ENCODE measurements around the gene SUN3.

Gene SUN3

DNA sequence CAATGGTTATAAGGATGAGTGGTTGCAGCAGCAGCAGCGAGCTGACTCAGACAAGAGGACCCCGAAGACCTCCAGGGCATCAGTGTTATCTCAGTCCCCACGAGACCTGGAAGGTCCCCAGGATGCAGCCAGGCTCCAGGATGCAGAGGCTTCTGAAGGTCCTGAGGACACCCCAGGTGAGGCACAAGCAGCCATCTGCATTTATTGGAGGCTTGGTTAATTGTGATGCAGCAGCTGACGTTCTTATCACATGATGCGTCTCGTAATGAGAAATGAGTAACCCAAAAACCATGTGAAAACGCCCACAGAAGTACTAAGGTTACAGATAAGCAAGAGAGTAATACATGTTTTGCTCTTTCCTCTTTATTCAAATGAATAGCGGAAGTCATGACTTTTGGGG is 23.8 kb upstream of the SUN3 start:
- no peak for TF ChIP-seq SPI1 (IDR thresholded peaks at IDR 0.05; ENCODE audit: low read depth, low read length)
- no peak for TF ChIP-seq PAX5 (IDR thresholded peaks at IDR 0.05; ENCODE audit: insufficient read depth, low read length, severe bottlenecking)
- TF ChIP-seq TAF1 (IDR thresholded peaks at IDR 0.05; ENCODE audit: low read depth, low read length), result no peak
- no peak for TF ChIP-seq POLR2AphosphoS5 (IDR thresholded peaks at IDR 0.05; ENCODE audit: low read depth, low read length)
- no peak for TF ChIP-seq POLR2A (IDR thresholded peaks at IDR 0.05; ENCODE audit: low read depth, low read length)
- no peak for TF ChIP-seq POU2F2 (IDR thresholded peaks at IDR 0.05; ENCODE audit: low read depth, low read length)
- no peak for FAIRE-seq
- DNase-seq (ENCODE audit: insufficient read length, low spot score), result no peak

DNA sequence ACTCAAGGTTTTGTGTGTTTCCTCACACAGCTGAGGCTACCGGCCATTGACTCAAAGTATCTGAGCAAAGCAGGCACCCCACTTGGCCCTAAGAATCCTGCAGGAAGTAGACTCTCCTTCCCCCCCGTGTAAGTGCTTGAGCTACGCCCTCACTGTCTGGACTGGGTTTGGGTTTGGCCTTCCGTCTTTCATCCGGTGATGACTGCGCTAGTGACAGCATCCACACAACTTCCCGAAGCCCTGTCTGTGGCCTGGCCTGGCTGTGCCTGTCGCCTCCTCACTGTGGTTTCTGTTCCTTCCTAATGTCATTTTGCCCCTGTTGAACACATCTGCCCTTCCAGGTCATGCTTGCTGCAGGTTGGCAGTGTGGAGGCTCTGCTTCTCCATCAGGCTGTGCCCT is 20.9 kb upstream of the SUN3 start:
- no peak for DNase-seq (ENCODE audit: insufficient read length, low spot score)
- no peak for FAIRE-seq
- TF ChIP-seq POLR2AphosphoS5 (IDR thresholded peaks at IDR 0.05; ENCODE audit: low read depth, low read length) (no peak), SPI1 (IDR thresholded peaks at IDR 0.05; ENCODE audit: low read depth, low read length) (no peak), PAX5 (IDR thresholded peaks at IDR 0.05; ENCODE audit: insufficient read depth, low read length, severe bottlenecking) (no peak), POU2F2 (IDR thresholded peaks at IDR 0.05; ENCODE audit: low read depth, low read length) (no peak), POLR2A (IDR thresholded peaks at IDR 0.05; ENCODE audit: low read depth, low read length) (no peak), TAF1 (IDR thresholded peaks at IDR 0.05; ENCODE audit: low read depth, low read length) (no peak)

DNA sequence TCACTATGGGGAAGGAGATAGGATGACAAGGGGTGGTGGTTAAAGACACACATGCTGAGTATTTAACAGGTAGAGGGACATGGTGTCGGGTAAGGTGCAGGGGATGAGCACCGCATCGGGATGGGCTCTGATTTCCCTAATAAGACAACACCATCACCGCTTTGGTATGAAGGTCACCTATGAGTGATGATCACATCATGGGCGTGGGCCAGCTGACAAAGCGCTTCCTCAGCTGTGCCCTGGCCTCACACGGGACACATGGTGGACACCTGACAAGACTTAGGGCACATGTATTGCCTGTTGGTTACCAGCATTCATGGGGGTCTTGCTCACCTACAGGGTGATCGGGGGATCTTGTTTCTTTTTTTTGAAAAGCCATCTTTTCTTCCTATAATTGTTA is 19.2 kb upstream of the SUN3 start:
- FAIRE-seq, result no peak
- DNase-seq (ENCODE audit: insufficient read length, low spot score), result no peak
- TF ChIP-seq TAF1 (IDR thresholded peaks at IDR 0.05; ENCODE audit: low read depth, low read length) (no peak), PAX5 (IDR thresholded peaks at IDR 0.05; ENCODE audit: insufficient read depth, low read length, severe bottlenecking) (no peak), POU2F2 (IDR thresholded peaks at IDR 0.05; ENCODE audit: low read depth, low read length) (no peak), SPI1 (IDR thresholded peaks at IDR 0.05; ENCODE audit: low read depth, low read length) (no peak), POLR2AphosphoS5 (IDR thresholded peaks at IDR 0.05; ENCODE audit: low read depth, low read length) (no peak), POLR2A (IDR thresholded peaks at IDR 0.05; ENCODE audit: low read depth, low read length) (no peak)

DNA sequence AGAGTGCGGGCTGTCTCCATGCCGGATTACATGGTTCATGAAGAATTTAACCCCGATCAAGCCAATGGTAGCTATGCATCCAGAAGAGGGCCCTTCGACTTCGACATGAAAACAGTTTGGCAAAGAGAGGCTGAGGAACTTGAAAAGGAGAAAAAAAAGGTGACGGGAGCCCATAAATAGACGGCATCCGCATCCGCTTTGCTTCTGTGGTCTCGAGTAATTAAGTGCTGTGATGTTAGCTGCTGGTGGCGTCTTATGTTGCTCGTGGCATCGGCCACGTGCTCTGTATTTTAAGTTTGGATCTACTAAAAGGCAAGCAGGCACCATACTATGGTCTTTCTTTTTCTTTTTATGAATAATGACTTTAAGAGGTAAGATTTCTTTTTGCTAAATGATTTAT is 17.6 kb upstream of the SUN3 start:
- FAIRE-seq, result no peak
- no peak for DNase-seq (ENCODE audit: insufficient read length, low spot score)
- TF ChIP-seq POLR2AphosphoS5 (IDR thresholded peaks at IDR 0.05; ENCODE audit: low read depth, low read length) (no peak), SPI1 (IDR thresholded peaks at IDR 0.05; ENCODE audit: low read depth, low read length) (no peak), TAF1 (IDR thresholded peaks at IDR 0.05; ENCODE audit: low read depth, low read length) (no peak), PAX5 (IDR thresholded peaks at IDR 0.05; ENCODE audit: insufficient read depth, low read length, severe bottlenecking) (no peak), POLR2A (IDR thresholded peaks at IDR 0.05; ENCODE audit: low read depth, low read length) (no peak), POU2F2 (IDR thresholded peaks at IDR 0.05; ENCODE audit: low read depth, low read length) (no peak)

DNA sequence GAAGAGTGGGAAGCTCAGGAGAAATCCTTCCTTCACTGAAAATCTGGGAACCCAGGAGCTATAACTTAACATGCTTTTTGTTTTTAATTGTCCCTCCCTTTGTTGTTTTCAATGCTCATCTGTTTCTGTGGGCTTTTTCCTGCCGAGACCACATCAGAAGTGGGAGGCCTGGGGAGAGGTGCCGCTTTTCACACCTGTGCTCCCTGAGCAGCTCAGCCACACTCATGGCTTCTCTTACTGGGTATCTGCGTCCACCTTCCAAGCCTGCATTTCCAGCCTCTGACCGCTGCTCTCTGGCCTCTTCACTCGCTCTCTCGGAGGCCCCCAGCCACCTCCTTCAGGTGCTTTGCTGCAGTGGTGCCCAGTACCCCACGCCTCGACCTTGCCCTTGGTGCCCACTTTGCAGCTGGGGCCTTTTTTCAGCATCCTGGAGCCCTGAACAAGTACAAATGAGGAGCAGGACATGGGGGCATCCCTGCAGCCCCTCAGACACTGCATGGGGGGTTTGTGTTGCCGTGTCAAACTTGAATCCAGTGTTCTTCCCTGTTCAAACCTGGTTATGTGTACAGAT is 16.4 kb upstream of the SUN3 start:
- FAIRE-seq, result no peak
- TF ChIP-seq PAX5 (IDR thresholded peaks at IDR 0.05; ENCODE audit: insufficient read depth, low read length, severe bottlenecking) (no peak), SPI1 (IDR thresholded peaks at IDR 0.05; ENCODE audit: low read depth, low read length) (no peak), POLR2AphosphoS5 (IDR thresholded peaks at IDR 0.05; ENCODE audit: low read depth, low read length) (no peak), POLR2A (IDR thresholded peaks at IDR 0.05; ENCODE audit: low read depth, low read length) (no peak), TAF1 (IDR thresholded peaks at IDR 0.05; ENCODE audit: low read depth, low read length) (no peak), POU2F2 (IDR thresholded peaks at IDR 0.05; ENCODE audit: low read depth, low read length) (no peak)
- DNase-seq (ENCODE audit: insufficient read length, low spot score), result no peak

DNA sequence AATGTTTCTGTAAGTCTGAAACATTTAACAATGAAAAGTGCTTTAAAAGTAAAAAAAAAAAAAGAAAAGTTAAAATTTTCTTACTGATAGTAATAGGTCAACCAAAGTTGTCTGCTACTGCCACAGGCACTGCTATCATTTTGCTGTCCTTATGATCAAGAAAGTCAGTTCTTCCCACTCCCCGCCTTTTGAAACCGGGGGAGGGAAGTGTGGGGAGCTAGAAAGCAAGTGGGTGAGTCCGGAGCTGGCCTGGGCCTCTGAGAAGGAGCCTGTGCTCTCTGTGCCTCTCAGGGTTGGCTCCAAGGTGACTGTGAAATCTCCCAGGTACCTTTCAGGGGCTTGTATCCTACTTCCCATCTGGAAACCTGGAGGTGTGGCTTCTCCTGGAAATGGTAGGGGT is 13.7 kb upstream of the SUN3 start:
- TF ChIP-seq SPI1 (IDR thresholded peaks at IDR 0.05; ENCODE audit: low read depth, low read length) (no peak), POLR2AphosphoS5 (IDR thresholded peaks at IDR 0.05; ENCODE audit: low read depth, low read length) (no peak), PAX5 (IDR thresholded peaks at IDR 0.05; ENCODE audit: insufficient read depth, low read length, severe bottlenecking) (no peak), POU2F2 (IDR thresholded peaks at IDR 0.05; ENCODE audit: low read depth, low read length) (no peak), TAF1 (IDR thresholded peaks at IDR 0.05; ENCODE audit: low read depth, low read length) (no peak), POLR2A (IDR thresholded peaks at IDR 0.05; ENCODE audit: low read depth, low read length) (no peak)
- DNase-seq (ENCODE audit: insufficient read length, low spot score) (no peak), FAIRE-seq (no peak)

DNA sequence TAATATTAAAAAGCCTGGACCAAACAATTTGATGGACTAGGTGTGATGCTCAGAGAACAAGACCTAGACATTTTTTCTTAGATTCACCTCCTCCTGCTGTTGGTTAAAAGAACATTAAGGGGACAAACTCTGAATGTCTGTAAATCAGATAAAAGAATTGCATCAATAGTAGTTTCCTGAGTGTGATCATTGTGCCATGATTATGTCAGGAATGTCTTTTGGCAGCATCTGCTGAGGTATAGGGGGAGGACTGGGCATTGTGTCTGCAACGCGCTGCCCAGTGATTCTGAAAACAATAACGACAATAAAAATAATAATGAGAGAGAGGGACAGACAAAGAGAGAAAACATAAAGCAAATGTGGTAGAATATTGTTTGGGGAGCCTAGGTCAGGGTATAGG is 13.3 kb upstream of the SUN3 start:
- FAIRE-seq, result no peak
- TF ChIP-seq POLR2AphosphoS5 (IDR thresholded peaks at IDR 0.05; ENCODE audit: low read depth, low read length) (no peak), POU2F2 (IDR thresholded peaks at IDR 0.05; ENCODE audit: low read depth, low read length) (no peak), TAF1 (IDR thresholded peaks at IDR 0.05; ENCODE audit: low read depth, low read length) (no peak), POLR2A (IDR thresholded peaks at IDR 0.05; ENCODE audit: low read depth, low read length) (no peak), PAX5 (IDR thresholded peaks at IDR 0.05; ENCODE audit: insufficient read depth, low read length, severe bottlenecking) (no peak)
- no peak for DNase-seq (ENCODE audit: insufficient read length, low spot score)

DNA sequence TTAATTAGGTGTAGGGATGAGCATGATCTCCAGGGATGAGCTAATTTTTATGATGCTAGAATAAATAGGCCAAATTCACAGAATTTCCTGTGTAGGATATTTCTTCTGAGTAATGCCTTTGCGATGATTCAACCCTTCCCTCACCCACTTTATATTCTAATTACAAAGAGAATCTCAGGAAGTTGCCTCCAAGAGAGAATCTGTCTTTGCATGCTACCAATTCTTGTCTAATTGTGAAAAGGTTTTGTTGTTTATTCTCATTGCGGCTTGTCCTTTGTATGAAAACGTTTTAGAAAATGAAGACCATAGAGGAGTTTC is 12.7 kb upstream of the SUN3 start:
- FAIRE-seq (no peak), DNase-seq (ENCODE audit: insufficient read length, low spot score) (no peak)
- no peak for TF ChIP-seq TAF1 (IDR thresholded peaks at IDR 0.05; ENCODE audit: low read depth, low read length)
- no peak for TF ChIP-seq POLR2AphosphoS5 (IDR thresholded peaks at IDR 0.05; ENCODE audit: low read depth, low read length)
- no peak for TF ChIP-seq PAX5 (IDR thresholded peaks at IDR 0.05; ENCODE audit: insufficient read depth, low read length, severe bottlenecking)

DNA sequence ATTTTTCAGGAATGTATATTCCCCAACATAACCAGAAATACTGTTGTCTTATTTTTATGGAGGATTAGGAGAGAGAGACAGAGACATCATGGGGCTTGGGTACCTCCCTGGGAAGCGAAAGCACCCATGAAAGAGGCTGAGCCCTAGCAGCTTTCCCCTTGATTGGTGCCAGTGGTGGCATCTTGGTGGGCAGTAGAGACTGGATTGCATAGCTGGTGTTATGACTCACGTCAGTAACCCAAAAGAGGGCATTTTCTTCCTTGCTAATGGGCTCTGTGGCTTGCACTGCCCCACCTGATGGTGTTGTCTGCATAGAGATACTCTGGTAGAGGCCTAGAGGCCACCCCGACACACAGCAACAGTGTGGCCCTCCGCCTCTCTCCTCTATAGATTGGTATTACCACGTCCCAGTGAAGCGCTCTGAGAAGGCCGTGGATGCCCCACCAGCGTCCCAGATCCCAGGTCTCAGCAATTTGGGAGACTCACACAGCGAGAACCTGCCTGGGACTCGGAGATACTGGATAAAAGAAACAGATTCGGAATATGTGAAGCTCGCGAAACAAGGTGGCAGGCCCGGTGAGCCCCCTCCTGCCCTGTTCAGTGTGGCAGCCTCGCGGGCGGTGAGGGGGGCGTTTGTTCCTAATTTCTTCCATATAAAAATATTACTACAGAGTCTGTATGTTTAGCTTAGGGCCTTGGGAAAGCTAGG is 12.2 kb upstream of the SUN3 start:
- FAIRE-seq (no peak), DNase-seq (ENCODE audit: insufficient read length, low spot score) (no peak)
- TF ChIP-seq SPI1 (IDR thresholded peaks at IDR 0.05; ENCODE audit: low read depth, low read length) (no peak), POLR2AphosphoS5 (IDR thresholded peaks at IDR 0.05; ENCODE audit: low read depth, low read length) (no peak), PAX5 (IDR thresholded peaks at IDR 0.05; ENCODE audit: insufficient read depth, low read length, severe bottlenecking) (no peak), POU2F2 (IDR thresholded peaks at IDR 0.05; ENCODE audit: low read depth, low read length) (no peak), TAF1 (IDR thresholded peaks at IDR 0.05; ENCODE audit: low read depth, low read length) (no peak), POLR2A (IDR thresholded peaks at IDR 0.05; ENCODE audit: low read depth, low read length) (no peak)

Measured in GM12891 (cell line).